GM04504 (cell line): ENCODE data around the gene MRPS7.
"Not testable (repeated sequence)": the region's sequence is repeated elsewhere in the genome, so short reads cannot be mapped to it uniquely, and the experiment has no call there.

Experiments used
- DNase-seq: peaks from one replicate; pipeline ENCODE4 v3.0.0-alpha.2; 2012; ENCODE audit warnings: low read depth

The MRPS7 gene

GRCh38 chr17:75244133-75244866, 17.4 kb upstream of the MRPS7 start:
- no peak for DNase-seq

- DNase-seq, result no peak
Observed at GRCh38 chr17:75245011-75245410, 16.7 kb upstream of the MRPS7 start.

- no peak for DNase-seq
Observed at GRCh38 chr17:75246404-75246803, 15.3 kb upstream of the MRPS7 start.

GRCh38 chr17:75249564-75249963, 12.1 kb upstream of the MRPS7 start:
- DNase-seq, result no peak

- peak; percentile 26 for DNase-seq
Observed at GRCh38 chr17:75250009-75250471, 11.6 kb upstream of the MRPS7 start.

- no peak for DNase-seq
Observed at GRCh38 chr17:75252039-75252816, 9.5 kb upstream of the MRPS7 start.

- DNase-seq, result not testable (repeated sequence)
Observed at GRCh38 chr17:75255954-75256698, 5.6 kb upstream of the MRPS7 start.

GRCh38 chr17:75257228-75257627, 4.5 kb upstream of the MRPS7 start:
- DNase-seq, result not testable (repeated sequence)

- no peak for DNase-seq
Observed at GRCh38 chr17:75260641-75261335, 891 bp upstream of the MRPS7 start.

- no peak for DNase-seq
Observed at GRCh38 chr17:75262112-75262606, 480 bp downstream of the MRPS7 start.

- no peak for DNase-seq
Observed at GRCh38 chr17:75263055-75263454, 1.4 kb downstream of the MRPS7 start.

GRCh38 chr17:75265614-75266315, 4.1 kb downstream of the MRPS7 start:
- DNase-seq, result no peak

GRCh38 chr17:75266316-75267152, 4.9 kb downstream of the MRPS7 start:
- no peak for DNase-seq

- no peak for DNase-seq
Observed at GRCh38 chr17:75267153-75267410, 5.4 kb downstream of the MRPS7 start.

- DNase-seq, result no peak
Observed at GRCh38 chr17:75267411-75268232, 5.9 kb downstream of the MRPS7 start.

GRCh38 chr17:75269844-75270217, 8.2 kb downstream of the MRPS7 start:
- no peak for DNase-seq

- DNase-seq, result peak; percentile 42
Observed at GRCh38 chr17:75270218-75270965, 8.7 kb downstream of the MRPS7 start.

- DNase-seq, result no peak
Observed at GRCh38 chr17:75270966-75271232, 9.2 kb downstream of the MRPS7 start, which contains the start of gene MIF4GD. TSS of gene MIF4GD (minus strand) at chr17:75271231. CDS start at chr17:75270195, 1,036 bp downstream.
